Measurements from ENCODE around the gene DENND11.

DNA sequence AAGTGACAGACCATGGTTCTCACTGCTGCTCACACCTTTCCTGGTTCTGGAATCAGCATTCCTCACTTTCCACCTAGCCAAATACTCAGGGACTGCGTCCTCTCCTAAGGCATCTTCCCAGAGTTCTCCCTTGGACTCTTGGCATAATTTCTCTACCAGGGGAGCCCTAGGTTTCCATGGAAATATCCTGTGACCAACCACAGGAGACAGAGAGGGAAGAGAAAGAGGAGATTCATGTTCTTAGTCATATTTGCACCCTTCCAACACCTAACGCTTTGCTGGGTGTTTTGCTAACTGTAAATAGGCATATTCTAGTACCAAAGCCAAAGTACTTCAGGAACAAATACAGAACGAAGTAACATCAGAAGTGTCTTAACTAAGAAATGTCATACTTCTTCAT, 28.6 kb downstream of the DENND11 start:
- TF ChIP-seq POLR2A (IDR thresholded peaks at IDR 0.05) (no peak), POLR2AphosphoS5 (IDR thresholded peaks at IDR 0.05) (no peak), EP300 (IDR thresholded peaks at IDR 0.05) (no peak)
- TF ChIP-seq, protein P1, sequence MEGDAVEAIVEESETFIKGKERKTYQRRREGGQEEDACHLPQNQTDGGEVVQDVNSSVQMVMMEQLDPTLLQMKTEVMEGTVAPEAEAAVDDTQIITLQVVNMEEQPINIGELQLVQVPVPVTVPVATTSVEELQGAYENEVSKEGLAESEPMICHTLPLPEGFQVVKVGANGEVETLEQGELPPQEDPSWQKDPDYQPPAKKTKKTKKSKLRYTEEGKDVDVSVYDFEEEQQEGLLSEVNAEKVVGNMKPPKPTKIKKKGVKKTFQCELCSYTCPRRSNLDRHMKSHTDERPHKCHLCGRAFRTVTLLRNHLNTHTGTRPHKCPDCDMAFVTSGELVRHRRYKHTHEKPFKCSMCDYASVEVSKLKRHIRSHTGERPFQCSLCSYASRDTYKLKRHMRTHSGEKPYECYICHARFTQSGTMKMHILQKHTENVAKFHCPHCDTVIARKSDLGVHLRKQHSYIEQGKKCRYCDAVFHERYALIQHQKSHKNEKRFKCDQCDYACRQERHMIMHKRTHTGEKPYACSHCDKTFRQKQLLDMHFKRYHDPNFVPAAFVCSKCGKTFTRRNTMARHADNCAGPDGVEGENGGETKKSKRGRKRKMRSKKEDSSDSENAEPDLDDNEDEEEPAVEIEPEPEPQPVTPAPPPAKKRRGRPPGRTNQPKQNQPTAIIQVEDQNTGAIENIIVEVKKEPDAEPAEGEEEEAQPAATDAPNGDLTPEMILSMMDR (IDR thresholded peaks at IDR 0.05) = no peak
